GM12878 (cell line): ENCODE measurements around the gene DCPS. TPM values are rescaled to one million over a fixed set of nuclear protein-coding genes. Genes with fewer than 3 reads are reported as not detected.
A peak's percentile ranks its signal among the peaks of the same experiment; 100 is the strongest.

Experiments
- ATAC-seq: fragments of 200-7000 bp; cut with Tn5 transposase; 3 replicates; pipeline ENCODE4 v1.9.1; 2020; ENCODE audit warnings: mild to moderate bottlenecking, moderate library complexity
- BruUV-seq: library from RNA; stranded (reverse); fragments of 400-500 nt; replicated peaks from 2 replicates; lab custom pipeline; 2021; lab: Mats Ljungman, UMichigan
- CTCF ChIA-PET: fragments of 300-600 bp; sonication (Branson Sonifier 250); formaldehyde crosslinking; extraction: SDS; loops from one replicate; lab custom pipeline; 2021; ENCODE audit warnings: inconsistent platforms; lab: Yijun Ruan, JAX
- POLR2A ChIA-PET: fragments of 350-600 bp; formaldehyde crosslinking; extraction: SDS; loops from one replicate; lab custom pipeline; 2021; ENCODE audit warnings: inconsistent platforms; lab: Charles Lee
- RAD21 ChIA-PET: fragments of 300-600 bp; sonication (Branson Sonifier 250); formaldehyde crosslinking; loops from one replicate; lab custom pipeline; 2023; ENCODE audit warnings: antibody characterized with exemption; ENCODE audit not compliant: unreplicated experiment; lab: Charles Lee
- SMC1A ChIA-PET: fragments of 300-600 bp; sonication (Branson Sonifier 250); formaldehyde crosslinking; loops from one replicate; lab custom pipeline; 2023; ENCODE audit not compliant: unreplicated experiment, uncharacterized antibody; lab: Charles Lee
- DNase-seq: peaks from one replicate; pipeline ENCODE4 v3.0.0-alpha.2; 2011; ENCODE audit warnings: low read depth, low spot score
- FAIRE-seq: peaks from 3 replicates; lab custom pipeline; 2011; peaks lifted over from hg19 to GRCh38; lab: Jason Lieb, UNC
- H2AFZ ChIP-seq: 2 replicates; pipeline ENCODE4 v1.6.0; 2011; ENCODE audit warnings: low read depth, low read length, control low read depth; ENCODE audit not compliant: control insufficient read depth
- H3K27ac ChIP-seq: 2 replicates; pipeline ENCODE4 v1.5.1; 2011; ENCODE audit warnings: control low read depth; ENCODE audit not compliant: control insufficient read depth, insufficient read depth
- H3K27me3 ChIP-seq, 2 experiments: replicated peaks in 1 of 2; 2 replicates each; pipeline versions ENCODE4 v1.6.0 to v1.6.1; 2011; ENCODE audit warnings: low read length in 1 of 2; ENCODE audit not compliant: control insufficient read depth in 2 of 2, insufficient read depth in 2 of 2
- H3K36me3 ChIP-seq, 2 experiments: 2 replicates each; pipeline ENCODE4 v1.5.1; 2011; ENCODE audit warnings: low read length in 1 of 2; ENCODE audit not compliant: control insufficient read depth in 2 of 2, insufficient read depth in 2 of 2
- H3K4me1 ChIP-seq: 2 replicates; pipeline ENCODE4 v1.6.1; 2011; ENCODE audit warnings: mild to moderate bottlenecking, low read length, moderate library complexity, mixed read lengths; ENCODE audit not compliant: control insufficient read depth, insufficient read depth
- H3K4me2 ChIP-seq: 2 replicates; pipeline ENCODE4 v1.6.0; 2011; ENCODE audit warnings: control low read depth; ENCODE audit not compliant: control insufficient read depth, insufficient read depth
- H3K4me3 ChIP-seq: fragments of 200-600 bp; sonication (generic); 2 replicates; pipeline ENCODE4 v1.5.1; 2016
- H3K79me2 ChIP-seq: 2 replicates; pipeline ENCODE4 v1.6.0; 2011; ENCODE audit warnings: low read length; ENCODE audit not compliant: control insufficient read depth, insufficient read depth
- H3K9ac ChIP-seq: 2 replicates; pipeline ENCODE4 v1.8.0; 2011; ENCODE audit warnings: low read length, control low read depth, mixed read lengths; ENCODE audit not compliant: control insufficient read depth, insufficient read depth
- H3K9me3 ChIP-seq: replicated peaks from 3 replicates; pipeline ENCODE4 v1.5.1; 2011; ENCODE audit warnings: mild to moderate bottlenecking, low read length; ENCODE audit not compliant: control insufficient read depth, insufficient read depth
- H4K20me1 ChIP-seq: 2 replicates; pipeline ENCODE4 v1.6.0; 2011; ENCODE audit not compliant: control insufficient read depth, insufficient read depth
- BHLHE40 ChIP-seq, 2 experiments: fragments of 450-650 bp in 1 of 2; IDR thresholded peaks; 2 replicates each; pipeline ENCODE4 v1.6.1; 2011 to 2017; ENCODE audit warnings: low read depth in 2 of 2, borderline replicate concordance in 1 of 2, improper control_type of control experiment in 1 of 2, low read length in 1 of 2, mild to moderate bottlenecking in 1 of 2
- CHD1 ChIP-seq: IDR thresholded peaks from 2 replicates; pipeline ENCODE4 v1.6.1; 2012; ENCODE audit warnings: low read depth, low read length, improper control_type of control experiment
- E2F4 ChIP-seq: IDR thresholded peaks from 2 replicates; pipeline ENCODE4 v1.6.1; 2012; ENCODE audit warnings: low read depth, low read length, improper control_type of control experiment
- E4F1 ChIP-seq: fragments of 450-650 bp; IDR thresholded peaks from 2 replicates; pipeline ENCODE4 v1.6.1; 2018; ENCODE audit warnings: borderline replicate concordance, mild to moderate bottlenecking; ENCODE audit not compliant: partially characterized antibody
- KLF5 ChIP-seq: fragments of 450-650 bp; IDR thresholded peaks from 2 replicates; pipeline ENCODE4 v1.6.1; 2014; ENCODE audit warnings: mild to moderate bottlenecking; ENCODE audit not compliant: partially characterized antibody
- NFYB ChIP-seq: IDR thresholded peaks from 2 replicates; pipeline ENCODE4 v1.6.1; 2011; ENCODE audit warnings: low read depth, mild to moderate bottlenecking, low read length, improper control_type of control experiment, moderate library complexity; ENCODE audit not compliant: insufficient read depth
- RAD21 ChIP-seq: IDR thresholded peaks from 2 replicates; pipeline ENCODE4 v1.6.1; 2011; ENCODE audit warnings: mild to moderate bottlenecking, low read depth, low read length, moderate library complexity; ENCODE audit not compliant: insufficient read depth
- RELA ChIP-seq: fragments of 450-650 bp; IDR thresholded peaks from 2 replicates; pipeline ENCODE4 v1.8.0; 2014; ENCODE audit warnings: borderline replicate concordance; ENCODE audit not compliant: partially characterized antibody
- RFX5 ChIP-seq: IDR thresholded peaks from 2 replicates; pipeline ENCODE4 v1.6.1; 2011; ENCODE audit warnings: low read depth, low read length, improper control_type of control experiment
- SP1 ChIP-seq: IDR thresholded peaks from one replicate; pipeline ENCODE4 v1.6.1; 2011; ENCODE audit warnings: low read depth, low read length
- STAT3 ChIP-seq: IDR thresholded peaks from 2 replicates; pipeline ENCODE4 v1.6.1; 2011; ENCODE audit warnings: low read depth, low read length, improper control_type of control experiment
- SUZ12 ChIP-seq: fragments of 200-600 bp; sonication (generic); IDR thresholded peaks from one replicate; pipeline ENCODE4 v1.6.1; 2018; ENCODE audit warnings: antibody characterized with exemption, mild to moderate bottlenecking; ENCODE audit not compliant: unreplicated experiment
- YBX1 ChIP-seq: fragments of 450-650 bp; IDR thresholded peaks from 2 replicates; pipeline ENCODE4 v1.6.1; 2016; ENCODE audit warnings: antibody characterized with exemption
- ZSCAN29 ChIP-seq: fragments of 450-650 bp; IDR thresholded peaks from 2 replicates; pipeline ENCODE4 v1.6.1; 2017; ENCODE audit warnings: mild to moderate bottlenecking, moderate library complexity
- ZZZ3 ChIP-seq: IDR thresholded peaks from 2 replicates; pipeline ENCODE4 v1.6.1; 2011; ENCODE audit warnings: low read depth; ENCODE audit not compliant: control insufficient read depth, insufficient read length
- WGBS: methylation state at CpG from one replicate; pipeline ENCODE4 v1.1.6; 2016; ENCODE audit warnings: low lambda C conversion rate; ENCODE audit not compliant: insufficient replicate concordance, insufficient coverage; ENCODE audit errors: missing lambda C conversion rate; 5-methylcytosine and 5-hydroxymethylcytosine counted together
- in situ Hi-C: fragments of 300-500 bp; cut with MboI; formaldehyde crosslinking; loops from 9 replicates; pipeline ENCODE4 v1.14.3; 2018; ENCODE audit warnings: mixed read lengths
- intact Hi-C: fragments of 100-400 bp; cut with micrococcal nuclease; formaldehyde crosslinking; loops from one replicate; pipeline ENCODE4 v1.14.2; 2022; ENCODE audit not compliant: unreplicated experiment
- polyA plus RNA-seq, 11 experiments: library from polyadenylated mRNA; depleted of rRNA in 4 of 11; unstranded in 6 of 11; stranded (reverse) in 5 of 11; fragments of >200 nt; fragmentation: Nextera tagmentation in 4 of 11; fragmentation: Illumina TruSeq in 1 of 11; extraction: Ambion mirVana in 4 of 11; extraction: Trizol in 1 of 11; gene quantifications; 1 replicate in 1 of 11; 2 replicates in 10 of 11; pipeline versions ENCODE4 v1.2.1 to v1.2.3, GENCODE V29; 2011 to 2016; ENCODE audit warnings: inconsistent platforms in 2 of 11, missing spikeins in 2 of 11, low read depth in 1 of 11
- total RNA-seq, 4 experiments: library from RNA; depleted of rRNA in 3 of 4; stranded (reverse); fragments of >200 nt in 3 of 4; fragmentation: Illumina TruSeq in 1 of 4; extraction: Trizol in 1 of 4; gene quantifications; 2 replicates each; pipeline versions ENCODE4 v1.2.1 to v1.2.3, GENCODE V29; 2013 to 2021
- TF ChIP-seq, protein P1 (sequence below): fragments of 450-650 bp; IDR thresholded peaks from 2 replicates; pipeline ENCODE4 v1.6.1; 2017; ENCODE audit warnings: mild to moderate bottlenecking, moderate library complexity

The DCPS gene
- total and polyA plus RNA-seq, 10 of the 15 experiments (the other 5 are each of a cell fraction or from before 2014, with no cell fraction given): 23.5 to 101 (median 67.4) TPM

DNA sequence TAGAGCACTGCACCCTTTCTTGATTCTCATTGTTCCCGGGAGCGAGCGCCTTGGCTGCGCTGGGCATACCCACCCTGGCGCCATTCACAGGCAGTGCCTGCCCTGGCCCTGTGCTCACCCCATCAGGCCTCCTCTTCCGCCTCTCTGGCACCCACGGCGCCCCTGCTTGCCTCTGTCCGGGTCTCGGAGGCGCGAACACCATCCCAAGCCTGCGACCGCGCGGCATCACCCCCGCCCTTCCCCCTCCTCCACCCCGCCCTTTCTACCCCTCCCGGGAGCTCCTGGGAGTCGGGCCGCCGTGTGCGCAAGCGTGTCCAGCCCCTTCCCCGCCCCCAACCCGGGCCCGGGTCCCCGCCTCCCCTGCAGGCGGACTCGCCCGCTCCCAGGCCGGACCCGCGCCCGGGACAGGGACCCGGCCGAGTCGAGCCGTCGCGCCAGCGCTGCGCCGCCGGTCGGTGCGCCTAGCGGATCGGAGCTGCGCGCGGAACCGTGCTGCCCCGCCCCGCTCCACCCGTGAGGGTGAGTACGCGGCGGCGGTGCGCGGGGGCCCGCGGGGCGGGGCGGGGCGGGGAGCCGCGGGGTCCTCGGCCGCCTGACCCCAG is 51.6 kb downstream of the DCPS start, which contains the start of gene ST3GAL4:
Gene ST3GAL4, plus strand, starts transcription at position 363 of the 602 bp plus-strand sequence. CDS start 50,470 bp downstream, outside the sequence.
- 2% methylated on average over 12 of the region's 71 CpGs for WGBS
- RAD21 ChIA-PET: interaction anchor here (2.4 kb wide), 1 partner anchor 44 kb away, joined by 8 read pairs; no protein-coding TSS in a partner anchor
- peak within 1 kb of the TSS; percentile 95 for H3K9ac ChIP-seq
- H3K9me3 ChIP-seq: no peaks in the 10 kb centered on the region
- H3K4me3 ChIP-seq: peak within 1 kb of the TSS; percentile 73
- POLR2A ChIA-PET: interaction anchor here (1.6 kb wide), 1 partner anchor 51 kb away, joined by 5 read pairs; the partner anchor contains the start of gene DCPS
- peaks cover 17% of the 10 kb centered on the region for H3K79me2 ChIP-seq
- peak within 1 kb of the TSS; percentile 87 for H3K27ac ChIP-seq
- no TSS peak for BruUV-seq
- no peaks in the 10 kb centered on the region for H4K20me1 ChIP-seq
- CTCF ChIA-PET: interaction anchor here (2.7 to 5.2 kb wide), 2 partner anchors 44 to 126 kb away, joined by 11 to 22 read pairs; no protein-coding TSS in a partner anchor
- DNase-seq (peak; percentile 11), ATAC-seq (peak; percentile 79), FAIRE-seq (no peak)
- H3K4me1 ChIP-seq: peaks cover 21% of the 10 kb centered on the region
- H3K36me3 ChIP-seq: no peaks in the 10 kb centered on the region; a peak in 1 of 4 replicates
- in situ Hi-C loops: no loop called here
- H3K27me3 ChIP-seq: no peaks in the 10 kb centered on the region
- H3K4me2 ChIP-seq: peak within 1 kb of the TSS; percentile 96
- peak within 1 kb of the TSS; percentile 86 for H2AFZ ChIP-seq
- intact Hi-C loops: loop anchor here (2.0 to 5.0 kb wide), 2 partner anchors 45 to 62 kb away; no protein-coding TSS in a partner anchor
- SMC1A ChIA-PET: interaction anchor here (1.5 to 2.6 kb wide), 2 partner anchors 44 to 125 kb away, joined by 3 to 14 read pairs; no protein-coding TSS in a partner anchor
- TF ChIP-seq E4F1: no peak
- TF ChIP-seq ZSCAN29: no peak
- TF ChIP-seq RAD21: no peak
- TF ChIP-seq KLF5: no peak
- TF ChIP-seq BHLHE40 (IDR thresholded peaks at IDR 0.05; ENCODE audit: borderline replicate concordance in 1 of 2, low read depth in 2 of 2, low read length in 1 of 2): peak in 1 of 2 experiments; percentile 68; a peak in 2 of 4 replicates
- TF ChIP-seq RELA: no peak
- TF ChIP-seq SUZ12: no peak
- TF ChIP-seq STAT3: no peak
- TF ChIP-seq ZZZ3: no peak
- TF ChIP-seq YBX1: no peak
- no peak for TF ChIP-seq NFYB
- no peak for TF ChIP-seq RFX5
- no peak for TF ChIP-seq CHD1
- TF ChIP-seq, protein P1, sequence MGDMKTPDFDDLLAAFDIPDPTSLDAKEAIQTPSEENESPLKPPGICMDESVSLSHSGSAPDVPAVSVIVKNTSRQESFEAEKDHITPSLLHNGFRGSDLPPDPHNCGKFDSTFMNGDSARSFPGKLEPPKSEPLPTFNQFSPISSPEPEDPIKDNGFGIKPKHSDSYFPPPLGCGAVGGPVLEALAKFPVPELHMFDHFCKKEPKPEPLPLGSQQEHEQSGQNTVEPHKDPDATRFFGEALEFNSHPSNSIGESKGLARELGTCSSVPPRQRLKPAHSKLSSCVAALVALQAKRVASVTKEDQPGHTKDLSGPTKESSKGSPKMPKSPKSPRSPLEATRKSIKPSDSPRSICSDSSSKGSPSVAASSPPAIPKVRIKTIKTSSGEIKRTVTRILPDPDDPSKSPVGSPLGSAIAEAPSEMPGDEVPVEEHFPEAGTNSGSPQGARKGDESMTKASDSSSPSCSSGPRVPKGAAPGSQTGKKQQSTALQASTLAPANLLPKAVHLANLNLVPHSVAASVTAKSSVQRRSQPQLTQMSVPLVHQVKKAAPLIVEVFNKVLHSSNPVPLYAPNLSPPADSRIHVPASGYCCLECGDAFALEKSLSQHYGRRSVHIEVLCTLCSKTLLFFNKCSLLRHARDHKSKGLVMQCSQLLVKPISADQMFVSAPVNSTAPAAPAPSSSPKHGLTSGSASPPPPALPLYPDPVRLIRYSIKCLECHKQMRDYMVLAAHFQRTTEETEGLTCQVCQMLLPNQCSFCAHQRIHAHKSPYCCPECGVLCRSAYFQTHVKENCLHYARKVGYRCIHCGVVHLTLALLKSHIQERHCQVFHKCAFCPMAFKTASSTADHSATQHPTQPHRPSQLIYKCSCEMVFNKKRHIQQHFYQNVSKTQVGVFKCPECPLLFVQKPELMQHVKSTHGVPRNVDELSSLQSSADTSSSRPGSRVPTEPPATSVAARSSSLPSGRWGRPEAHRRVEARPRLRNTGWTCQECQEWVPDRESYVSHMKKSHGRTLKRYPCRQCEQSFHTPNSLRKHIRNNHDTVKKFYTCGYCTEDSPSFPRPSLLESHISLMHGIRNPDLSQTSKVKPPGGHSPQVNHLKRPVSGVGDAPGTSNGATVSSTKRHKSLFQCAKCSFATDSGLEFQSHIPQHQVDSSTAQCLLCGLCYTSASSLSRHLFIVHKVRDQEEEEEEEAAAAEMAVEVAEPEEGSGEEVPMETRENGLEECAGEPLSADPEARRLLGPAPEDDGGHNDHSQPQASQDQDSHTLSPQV: no peak
- TF ChIP-seq SP1: no peak
- TF ChIP-seq E2F4: no peak
